HG02759 (cell line): Measurements from ENCODE around the gene RGS7.
A peak's percentile ranks its signal among the peaks of the same experiment; 100 is the strongest.
"Not testable (repeated sequence)": the region's sequence is repeated elsewhere in the genome, so short reads cannot be mapped to it uniquely, and the experiment has no call there.

Experiments
- ATAC-seq: cut with Tn5 transposase; IDR thresholded peaks from one replicate; pipeline ENCODE4 v1.9.1; 2021; ENCODE audit warnings: mild to moderate bottlenecking, moderate library complexity; ENCODE audit not compliant: unreplicated experiment

Gene RGS7

DNA sequence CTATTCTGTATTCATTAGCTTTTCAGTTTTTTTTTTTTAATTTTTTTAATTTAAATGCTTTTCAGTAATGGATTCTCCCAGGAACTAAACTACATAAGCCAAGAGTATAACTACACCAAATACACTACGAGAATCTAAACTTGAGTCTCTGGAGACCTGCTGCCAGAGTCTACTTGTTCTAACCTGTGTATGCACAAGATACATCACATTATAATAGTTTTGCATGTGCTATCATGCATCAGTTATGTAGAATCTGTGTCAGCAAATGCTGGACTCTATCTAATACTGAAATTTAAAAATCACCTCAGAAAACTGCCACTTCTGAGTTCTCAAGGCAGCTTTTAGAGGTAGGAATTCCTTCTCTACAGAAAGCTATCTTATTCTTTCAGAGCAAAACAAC lies 598.7 kb downstream of the RGS7 start:
- ATAC-seq, result no peak

GRCh38 chr1:240747907-240748306 lies 609.1 kb downstream of the RGS7 start:
- no peak for ATAC-seq

- no peak for ATAC-seq
Observed at GRCh38 chr1:240743705-240744104, 613.3 kb downstream of the RGS7 start.

- ATAC-seq, result no peak
Observed at GRCh38 chr1:240739754-240740153, 617.3 kb downstream of the RGS7 start.

DNA sequence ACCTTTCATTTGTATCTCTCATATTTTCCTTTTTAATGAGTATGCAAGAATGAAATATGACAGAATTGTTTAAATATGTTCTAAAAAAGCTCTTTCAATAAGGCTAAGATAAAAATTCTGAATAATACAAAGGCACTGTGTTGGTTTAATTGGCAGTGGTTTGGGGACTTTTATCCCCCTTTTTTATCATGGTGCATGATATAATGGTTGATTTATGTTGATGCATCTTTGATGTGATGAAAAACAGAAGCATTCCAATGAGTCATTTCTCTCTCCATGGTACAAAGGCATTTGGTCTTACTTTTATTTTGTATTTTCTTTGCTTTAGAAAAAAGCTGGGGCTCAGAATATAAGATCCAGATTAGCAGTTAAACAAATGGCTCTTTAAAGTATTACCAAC lies 617.9 kb downstream of the RGS7 start:
- no peak for ATAC-seq

DNA sequence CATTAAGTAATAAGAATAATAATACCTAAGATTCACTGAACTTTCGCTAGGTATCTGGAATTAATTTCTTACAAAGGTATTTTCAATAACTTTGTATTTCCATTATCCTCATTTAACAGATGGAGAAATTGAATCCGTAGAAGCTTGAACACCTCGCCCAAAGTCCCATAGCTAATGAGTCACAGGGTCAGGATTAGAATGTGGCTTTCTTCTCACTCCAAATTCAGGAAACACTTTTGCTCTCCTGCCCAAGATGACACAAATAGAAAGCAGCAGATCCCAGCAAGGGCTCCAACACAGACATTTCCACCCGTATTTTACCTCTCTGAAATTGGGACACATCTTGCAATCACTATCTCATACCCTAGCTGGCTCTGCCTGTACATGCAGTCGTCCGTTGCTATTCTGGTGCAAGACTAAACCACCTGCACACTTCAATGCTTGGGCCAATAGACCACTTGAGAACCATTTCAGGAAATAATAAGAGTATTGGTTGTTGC lies 619.2 kb downstream of the RGS7 start:
- ATAC-seq, result no peak

DNA sequence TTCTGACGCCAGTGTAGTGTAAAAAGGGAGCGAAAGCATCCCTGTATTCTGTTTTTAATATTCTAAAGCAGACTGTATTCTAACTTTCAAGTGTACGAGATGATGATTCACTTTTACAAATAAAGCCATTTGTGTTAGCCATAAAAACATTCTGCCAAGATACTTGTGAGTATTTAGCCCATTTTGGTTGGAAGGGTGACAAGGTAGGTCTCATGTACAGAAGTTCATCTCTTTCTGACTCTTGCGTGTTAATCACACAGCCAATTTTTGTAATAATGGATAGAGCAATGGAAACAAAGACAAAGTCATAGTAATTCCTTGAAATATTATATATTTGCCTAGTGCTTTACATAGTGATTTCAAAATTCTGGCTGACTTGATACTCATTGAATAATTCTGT lies 619.7 kb downstream of the RGS7 start:
- ATAC-seq, result no peak

- ATAC-seq, result not testable (repeated sequence)
Observed at GRCh38 chr1:240734705-240735104, 622.3 kb downstream of the RGS7 start.

- no peak for ATAC-seq
Observed at GRCh38 chr1:240734001-240734400, 623.0 kb downstream of the RGS7 start.

GRCh38 chr1:240732390-240732789 lies 624.6 kb downstream of the RGS7 start:
- peak; percentile 80 for ATAC-seq
